Ovary (tissue), 3 donors: ENCODE results near the gene TNFRSF21.

ENCODE experiments used
- POLR2A ChIP-seq: fragments of 450-650 bp; IDR thresholded peaks from one replicate; pipeline ENCODE4 v1.6.1; 2017; ENCODE audit warnings: antibody characterized with exemption, mild to moderate bottlenecking, moderate library complexity
- TF ChIP-seq, protein P1 (sequence below), 3 donors: fragments of 450-650 bp in 2 of 3; fragments of 200-600 bp in 1 of 3; IDR thresholded peaks; one replicate each; pipeline versions ENCODE4 v1.5.1 to v1.8.0; 2016 to 2022; ENCODE audit warnings: antibody characterized with exemption in 3 of 3, mild to moderate bottlenecking in 1 of 3
- donor health status: DM: no; HTN: no; CAD: no.

DNA sequence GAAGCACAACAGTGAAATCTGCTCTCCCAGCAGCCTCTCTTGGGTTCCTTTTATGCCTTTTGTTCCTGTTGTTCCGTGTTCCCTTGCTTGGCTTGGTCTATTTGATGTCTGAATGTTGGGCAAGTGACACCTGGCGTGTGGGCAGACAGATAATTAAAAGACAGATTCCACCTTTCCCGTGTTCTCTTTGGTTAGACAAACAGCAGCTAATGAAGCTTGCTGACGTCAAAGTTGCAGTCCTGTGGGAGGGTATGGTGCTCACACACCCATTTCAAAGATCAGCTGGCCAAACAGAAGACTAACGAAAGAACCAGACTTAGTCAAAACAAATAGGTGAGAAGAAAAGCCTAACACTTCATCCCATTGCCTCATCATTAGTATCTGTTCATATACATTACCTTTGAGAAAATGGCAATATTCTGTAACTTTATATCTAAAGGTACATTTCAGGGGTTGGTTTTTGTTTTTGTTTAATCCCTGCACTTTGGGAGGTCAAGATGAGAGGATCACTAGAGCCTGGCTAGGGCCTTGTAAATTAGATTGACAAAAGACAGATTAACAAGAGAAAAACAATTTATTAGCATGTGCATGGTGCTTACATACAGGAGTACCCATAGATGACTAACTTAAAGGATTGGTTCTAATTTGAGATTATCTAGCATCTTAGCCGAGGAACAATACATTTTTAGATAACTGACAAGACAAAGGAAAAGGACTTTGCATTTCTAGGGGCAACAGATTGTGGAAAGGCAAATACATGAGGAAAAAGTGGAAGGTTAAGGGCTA lies 48.9 kb upstream of the TNFRSF21 start:
- TF ChIP-seq, protein P1, sequence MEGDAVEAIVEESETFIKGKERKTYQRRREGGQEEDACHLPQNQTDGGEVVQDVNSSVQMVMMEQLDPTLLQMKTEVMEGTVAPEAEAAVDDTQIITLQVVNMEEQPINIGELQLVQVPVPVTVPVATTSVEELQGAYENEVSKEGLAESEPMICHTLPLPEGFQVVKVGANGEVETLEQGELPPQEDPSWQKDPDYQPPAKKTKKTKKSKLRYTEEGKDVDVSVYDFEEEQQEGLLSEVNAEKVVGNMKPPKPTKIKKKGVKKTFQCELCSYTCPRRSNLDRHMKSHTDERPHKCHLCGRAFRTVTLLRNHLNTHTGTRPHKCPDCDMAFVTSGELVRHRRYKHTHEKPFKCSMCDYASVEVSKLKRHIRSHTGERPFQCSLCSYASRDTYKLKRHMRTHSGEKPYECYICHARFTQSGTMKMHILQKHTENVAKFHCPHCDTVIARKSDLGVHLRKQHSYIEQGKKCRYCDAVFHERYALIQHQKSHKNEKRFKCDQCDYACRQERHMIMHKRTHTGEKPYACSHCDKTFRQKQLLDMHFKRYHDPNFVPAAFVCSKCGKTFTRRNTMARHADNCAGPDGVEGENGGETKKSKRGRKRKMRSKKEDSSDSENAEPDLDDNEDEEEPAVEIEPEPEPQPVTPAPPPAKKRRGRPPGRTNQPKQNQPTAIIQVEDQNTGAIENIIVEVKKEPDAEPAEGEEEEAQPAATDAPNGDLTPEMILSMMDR (IDR thresholded peaks at IDR 0.05): no peak
- no peak for TF ChIP-seq POLR2A
